GM21381 (cell line): ENCODE results near the gene PNPLA1.

Experiments used
- ATAC-seq: cut with Tn5 transposase; IDR thresholded peaks from one replicate; pipeline ENCODE4 v1.9.1; 2021; ENCODE audit warnings: mild to moderate bottlenecking, moderate library complexity; ENCODE audit not compliant: unreplicated experiment

PNPLA1 gene

GRCh38 chr6:36269834-36270705, at the start of gene PNPLA1:
TSS of gene PNPLA1 (plus strand) at chr6:36270060. CDS start at chr6:36270460, 400 bp downstream.
- ATAC-seq, result no peak

GRCh38 chr6:36220226-36220625, 49.6 kb upstream of the PNPLA1 start:
- no peak for ATAC-seq

GRCh38 chr6:36221674-36222073, 48.2 kb upstream of the PNPLA1 start:
- no peak for ATAC-seq

GRCh38 chr6:36222924-36223323, 46.9 kb upstream of the PNPLA1 start:
- ATAC-seq, result no peak

- no peak for ATAC-seq
These were observed 46.2 kb upstream of the PNPLA1 start for GRCh38 chr6:36223706-36224105.

GRCh38 chr6:36224918-36225461, 44.9 kb upstream of the PNPLA1 start:
- no peak for ATAC-seq

- no peak for ATAC-seq
These were observed 43.3 kb upstream of the PNPLA1 start for GRCh38 chr6:36226438-36227047.

GRCh38 chr6:36227379-36228228, 42.3 kb upstream of the PNPLA1 start:
- no peak for ATAC-seq

GRCh38 chr6:36229223-36229622, 40.6 kb upstream of the PNPLA1 start:
- ATAC-seq, result no peak

GRCh38 chr6:36230371-36230770, 39.5 kb upstream of the PNPLA1 start:
- no peak for ATAC-seq

GRCh38 chr6:36232172-36232571, 37.7 kb upstream of the PNPLA1 start:
- ATAC-seq, result no peak

- ATAC-seq, result no peak
These were observed 34.6 kb upstream of the PNPLA1 start for GRCh38 chr6:36235309-36235708.

- ATAC-seq, result no peak
These were observed 34.0 kb upstream of the PNPLA1 start for GRCh38 chr6:36235862-36236261.

GRCh38 chr6:36239774-36240173, 30.1 kb upstream of the PNPLA1 start:
- ATAC-seq, result no peak

GRCh38 chr6:36241728-36242127, 28.1 kb upstream of the PNPLA1 start:
- ATAC-seq, result no peak

- no peak for ATAC-seq
These were observed 27.7 kb upstream of the PNPLA1 start for GRCh38 chr6:36242161-36242560.

- no peak for ATAC-seq
These were observed 27.2 kb upstream of the PNPLA1 start for GRCh38 chr6:36242626-36243025.

- no peak for ATAC-seq
These were observed 26.2 kb upstream of the PNPLA1 start for GRCh38 chr6:36243562-36244212.

GRCh38 chr6:36244641-36245280, 25.1 kb upstream of the PNPLA1 start:
- no peak for ATAC-seq

GRCh38 chr6:36245572-36246061, 24.2 kb upstream of the PNPLA1 start:
- no peak for ATAC-seq
